GM12878 (cell line): ENCODE measurements around the gene KCNIP2. TPM values are rescaled to one million over a fixed set of nuclear protein-coding genes. Genes with fewer than 3 reads are reported as not detected.

Experiments used
- CBX5 ChIP-seq: sonication (generic); IDR thresholded peaks from 2 replicates; pipeline ENCODE4 v1.6.1; 2016; ENCODE audit warnings: low read depth, moderate library complexity, mild to moderate bottlenecking, inconsistent platforms
- CHD1 ChIP-seq: IDR thresholded peaks from 2 replicates; pipeline ENCODE4 v1.6.1; 2012; ENCODE audit warnings: low read depth, low read length, improper control_type of control experiment
- CREM ChIP-seq: IDR thresholded peaks from 2 replicates; pipeline ENCODE4 v1.6.1; 2014; ENCODE audit warnings: antibody characterized with exemption, low read depth
- DPF2 ChIP-seq: fragments of 450-650 bp; IDR thresholded peaks from 2 replicates; pipeline ENCODE4 v1.6.1; 2017; ENCODE audit warnings: mild to moderate bottlenecking
- E2F4 ChIP-seq: IDR thresholded peaks from 2 replicates; pipeline ENCODE4 v1.6.1; 2012; ENCODE audit warnings: low read depth, low read length, improper control_type of control experiment
- EED ChIP-seq: sonication (generic); IDR thresholded peaks from 2 replicates; pipeline ENCODE4 v1.6.1; 2016; ENCODE audit warnings: antibody characterized with exemption, low read depth
- EP300 ChIP-seq, 2 experiments: fragments of 150-350 bp in 1 of 2; IDR thresholded peaks; 2 replicates each; pipeline ENCODE4 v1.6.1; 2011 to 2012; ENCODE audit warnings: low read depth in 2 of 2, low read length in 2 of 2, borderline replicate concordance in 1 of 2, improper control_type of control experiment in 1 of 2, inconsistent platforms in 1 of 2; ENCODE audit not compliant: control insufficient read depth in 1 of 2
- HDAC2 ChIP-seq: fragments of 200-600 bp; sonication (generic); IDR thresholded peaks from 2 replicates; pipeline ENCODE4 v1.6.1; 2017
- IKZF1 ChIP-seq: fragments of 450-650 bp; conservative IDR thresholded peaks from 2 replicates; pipeline ENCODE4 v1.6.1; 2017; ENCODE audit warnings: antibody characterized with exemption, mild to moderate bottlenecking
- KDM1A ChIP-seq: fragments of 200-600 bp; sonication (generic); IDR thresholded peaks from 2 replicates; pipeline ENCODE4 v1.6.1; 2016; ENCODE audit warnings: borderline replicate concordance
- MAX ChIP-seq: IDR thresholded peaks from 2 replicates; pipeline ENCODE4 v1.6.1; 2012; ENCODE audit warnings: low read depth, low read length, improper control_type of control experiment
- MEF2B ChIP-seq: fragments of 450-650 bp; IDR thresholded peaks from 2 replicates; pipeline ENCODE4 v1.6.1; 2018; ENCODE audit warnings: mild to moderate bottlenecking, moderate library complexity; ENCODE audit not compliant: partially characterized antibody, poor library complexity, severe bottlenecking
- MLLT1 ChIP-seq: fragments of 450-650 bp; IDR thresholded peaks from 2 replicates; pipeline ENCODE4 v1.6.1; 2016; ENCODE audit warnings: mild to moderate bottlenecking
- NKRF ChIP-seq: fragments of 450-650 bp; conservative IDR thresholded peaks from 2 replicates; pipeline ENCODE4 v1.6.1; 2017; ENCODE audit warnings: mild to moderate bottlenecking, moderate library complexity
- PKNOX1 ChIP-seq: fragments of 450-650 bp; IDR thresholded peaks from 2 replicates; pipeline ENCODE4 v1.6.1; 2016; ENCODE audit warnings: mild to moderate bottlenecking
- RBBP5 ChIP-seq: fragments of 200-600 bp; sonication (generic); conservative IDR thresholded peaks from 2 replicates; pipeline ENCODE4 v1.6.1; 2016
- RUNX3 ChIP-seq: IDR thresholded peaks from 2 replicates; pipeline ENCODE4 v1.6.1; 2012; ENCODE audit warnings: low read length, inconsistent platforms
- ZNF24 ChIP-seq: fragments of 450-650 bp; IDR thresholded peaks from 2 replicates; pipeline ENCODE4 v1.6.1; 2017; ENCODE audit warnings: antibody characterized with exemption, mild to moderate bottlenecking
- ZNF592 ChIP-seq: fragments of 450-650 bp; IDR thresholded peaks from 2 replicates; pipeline ENCODE4 v1.6.1; 2017; ENCODE audit warnings: mild to moderate bottlenecking, moderate library complexity
- polyA plus RNA-seq, 11 experiments: library from polyadenylated mRNA; depleted of rRNA in 4 of 11; unstranded in 6 of 11; stranded (reverse) in 5 of 11; fragments of >200 nt; fragmentation: Nextera tagmentation in 4 of 11; fragmentation: Illumina TruSeq in 1 of 11; extraction: Ambion mirVana in 4 of 11; extraction: Trizol in 1 of 11; gene quantifications; 1 replicate in 1 of 11; 2 replicates in 10 of 11; pipeline versions ENCODE4 v1.2.1 to v1.2.3, GENCODE V29; 2011 to 2016; ENCODE audit warnings: inconsistent platforms in 2 of 11, missing spikeins in 2 of 11, low read depth in 1 of 11
- total RNA-seq, 4 experiments: library from RNA; depleted of rRNA in 3 of 4; stranded (reverse); fragments of >200 nt in 3 of 4; fragmentation: Illumina TruSeq in 1 of 4; extraction: Trizol in 1 of 4; gene quantifications; 2 replicates each; pipeline versions ENCODE4 v1.2.1 to v1.2.3, GENCODE V29; 2013 to 2021

Gene KCNIP2
- total and polyA plus RNA-seq, 10 of the 15 experiments (the other 5 are each of a cell fraction or from before 2014, with no cell fraction given): 0.46 to 4.3 (median 1.7) TPM

- TF ChIP-seq CBX5 (no peak), KDM1A (no peak), ZNF24 (no peak), CREM (peak; percentile 95), DPF2 (no peak), EP300 (IDR thresholded peaks at IDR 0.05; ENCODE audit: borderline replicate concordance in 1 of 2, control insufficient read depth in 1 of 2, low read depth in 2 of 2, low read length in 2 of 2) (no peak), HDAC2 (0 out of 2 replicates have a peak, but pooled peaks have one; percentile 51), EED (no peak), ZNF592 (no peak), MLLT1 (0 out of 2 replicates have a peak, but pooled peaks have one; percentile 48), NKRF (peak; percentile 66), IKZF1 (peak; percentile 39), MAX (no peak; the same call in 1 of the 2 replicates), PKNOX1 (no peak), RUNX3 (0 out of 2 replicates have a peak, but pooled peaks have one; percentile 9), CHD1 (no peak), E2F4 (no peak), MEF2B (no peak), RBBP5 (no peak)
Measured at GRCh38 chr10:101782811-101783735, 60.5 kb downstream of the KCNIP2 start, which contains the start of gene NPM3 (continued).
